Dermis microvascular lymphatic vessel endothelial cell (primary cell): ENCODE data around the gene PON3. TPM values are rescaled to one million over a fixed set of nuclear protein-coding genes. Genes with fewer than 3 reads are reported as not detected.

Experiments
- total RNA-seq: library from RNA; depleted of rRNA; stranded (reverse); fragments of >200 nt; gene quantifications from 2 replicates; pipeline ENCODE4 v1.2.1, GENCODE V29; 2014

PON3 gene
- total RNA-seq, 1 donor from 2014 or later, result 0.13 TPM

Other genes with a start within 250 kb of the PON3 start
- not detected in 2 replicates for gene PON1, start 71.8 kb downstream of the PON3 start, total RNA-seq
- gene PON2, start 38.7 kb upstream of the PON3 start, total RNA-seq, result 102 and 139 TPM in 2 replicates
- gene ASB4, start 89.6 kb upstream of the PON3 start, total RNA-seq, result not detected in 2 replicates
- gene PDK4, start 200.1 kb upstream of the PON3 start, total RNA-seq, result 53.1 and 219 TPM in 2 replicates